KBM-7 (cell line): ENCODE measurements around the gene KCTD5.
"Not testable (repeated sequence)": the region's sequence is repeated elsewhere in the genome, so short reads cannot be mapped to it uniquely, and the experiment has no call there.

Experiments used
- DNase-seq: peaks from one replicate; pipeline ENCODE4 v3.0.0-alpha.2; 2015
- in situ Hi-C: fragments of 300-500 bp; cut with MboI; formaldehyde crosslinking; loops from 2 replicates; pipeline ENCODE4 v1.14.3; 2020; ENCODE audit warnings: low sequenced_read_pairs, low pct_unique_long_range_greater_than_20kb, mixed read lengths

KCTD5 gene

GRCh38 chr16:2691491-2692248, 9.3 kb downstream of the KCTD5 start:
- DNase-seq: no peak
- in situ Hi-C loops: no loop called here

- DNase-seq: no peak
- in situ Hi-C loops: no loop called here
Measured at GRCh38 chr16:2692251-2692947, 10.1 kb downstream of the KCTD5 start.

DNA sequence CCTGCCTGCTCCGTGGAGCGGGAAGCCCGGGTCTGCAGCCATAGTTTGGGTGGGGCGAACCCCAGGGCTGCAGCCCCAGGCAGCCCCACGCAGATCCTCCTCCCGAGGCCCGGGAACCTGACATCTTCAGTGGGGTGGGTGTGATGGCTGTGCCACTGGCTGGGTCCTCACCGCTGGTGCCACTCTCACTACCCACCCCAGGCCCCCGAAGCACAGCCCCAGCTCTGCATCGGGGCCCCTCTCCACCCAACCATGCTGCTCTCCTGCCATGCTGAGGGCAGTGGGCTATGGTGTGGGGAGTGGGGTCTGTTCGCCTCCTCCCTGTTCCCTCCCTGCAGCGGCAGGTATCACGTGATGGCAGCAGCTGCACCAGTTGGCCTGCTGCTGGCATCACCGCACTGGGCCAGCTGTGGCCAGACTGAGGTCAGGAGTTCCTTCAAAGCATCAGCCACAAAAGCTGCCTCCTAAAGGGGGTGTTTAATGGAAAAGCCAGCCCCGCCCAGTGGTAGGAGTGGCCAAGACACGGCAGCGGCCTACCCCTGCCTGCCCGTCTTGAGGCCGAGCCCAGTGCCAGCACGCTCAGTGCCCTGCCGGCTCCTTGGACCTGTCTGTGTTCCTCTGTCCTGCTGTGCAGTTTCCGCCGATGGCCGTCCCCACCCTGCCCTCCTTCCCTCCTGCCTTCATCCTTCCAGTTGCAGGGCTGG, 10.8 kb downstream of the KCTD5 start:
- no peak for DNase-seq
- in situ Hi-C loops: no loop called here

DNA sequence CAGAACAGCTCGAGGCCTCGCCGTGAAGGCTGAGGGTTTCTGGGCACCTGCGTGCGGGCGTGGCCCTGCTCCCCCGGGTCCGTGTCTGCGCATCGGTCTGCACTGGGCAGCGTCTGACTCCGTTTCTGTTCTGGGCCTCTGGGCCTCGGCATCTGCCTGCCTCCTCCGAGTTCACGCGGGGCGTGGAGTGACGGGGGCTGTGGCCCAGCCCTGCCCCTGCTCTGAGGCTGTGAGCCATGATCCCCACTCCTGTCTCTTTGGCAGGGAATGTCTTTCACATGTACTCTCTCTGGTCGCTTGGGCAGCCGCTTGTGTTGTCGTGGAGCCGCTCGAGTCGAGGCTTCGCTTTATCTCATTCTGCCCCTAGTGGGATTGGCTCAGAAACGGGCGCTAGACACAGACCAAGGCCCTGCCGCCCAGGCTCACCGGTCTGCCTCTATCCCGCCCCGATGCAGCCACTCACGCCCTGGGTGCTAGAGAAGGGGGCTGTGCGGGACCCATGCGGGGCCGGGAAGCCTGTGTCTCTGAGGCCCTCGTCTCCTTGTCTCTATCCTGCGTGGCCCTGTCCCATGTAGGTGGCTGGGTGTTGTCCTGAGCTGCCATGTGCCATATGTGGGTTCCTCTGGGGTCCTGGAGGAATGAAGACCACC, 14.4 kb downstream of the KCTD5 start:
- in situ Hi-C loops, DNase-seq: not testable (repeated sequence)

DNA sequence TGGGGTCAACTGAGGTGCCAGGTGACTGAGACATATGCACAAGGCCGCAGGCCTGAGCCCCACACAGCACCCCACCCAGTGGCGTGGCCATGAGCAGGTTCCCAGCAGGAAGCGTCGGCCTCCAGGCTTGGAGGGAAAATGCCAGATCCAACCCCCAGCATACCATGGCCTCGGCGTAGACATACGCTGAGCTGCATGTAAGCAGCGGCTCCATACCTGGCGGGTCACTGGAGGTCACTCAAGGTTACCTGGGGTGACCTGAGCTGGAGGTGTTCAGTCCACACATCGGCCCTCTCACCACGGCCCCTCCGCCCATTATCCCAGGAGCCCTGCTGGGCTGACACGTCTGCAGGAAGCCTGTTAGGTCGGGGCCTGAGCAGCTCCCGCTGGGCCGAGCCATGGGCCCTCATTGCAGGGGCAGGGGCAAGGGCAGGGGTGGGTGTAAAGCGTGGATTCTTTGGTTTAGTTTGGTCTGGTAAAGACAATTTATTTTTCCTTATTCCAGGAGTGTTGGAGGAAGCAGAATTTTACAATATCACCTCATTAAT, 15.2 kb downstream of the KCTD5 start:
- in situ Hi-C loops: no loop called here
- no peak for DNase-seq

- in situ Hi-C loops: no loop called here
- no peak for DNase-seq
Measured at GRCh38 chr16:2698103-2698870, 16.0 kb downstream of the KCTD5 start.

- DNase-seq: no peak
Measured at GRCh38 chr16:2698965-2699750, 16.8 kb downstream of the KCTD5 start.

DNA sequence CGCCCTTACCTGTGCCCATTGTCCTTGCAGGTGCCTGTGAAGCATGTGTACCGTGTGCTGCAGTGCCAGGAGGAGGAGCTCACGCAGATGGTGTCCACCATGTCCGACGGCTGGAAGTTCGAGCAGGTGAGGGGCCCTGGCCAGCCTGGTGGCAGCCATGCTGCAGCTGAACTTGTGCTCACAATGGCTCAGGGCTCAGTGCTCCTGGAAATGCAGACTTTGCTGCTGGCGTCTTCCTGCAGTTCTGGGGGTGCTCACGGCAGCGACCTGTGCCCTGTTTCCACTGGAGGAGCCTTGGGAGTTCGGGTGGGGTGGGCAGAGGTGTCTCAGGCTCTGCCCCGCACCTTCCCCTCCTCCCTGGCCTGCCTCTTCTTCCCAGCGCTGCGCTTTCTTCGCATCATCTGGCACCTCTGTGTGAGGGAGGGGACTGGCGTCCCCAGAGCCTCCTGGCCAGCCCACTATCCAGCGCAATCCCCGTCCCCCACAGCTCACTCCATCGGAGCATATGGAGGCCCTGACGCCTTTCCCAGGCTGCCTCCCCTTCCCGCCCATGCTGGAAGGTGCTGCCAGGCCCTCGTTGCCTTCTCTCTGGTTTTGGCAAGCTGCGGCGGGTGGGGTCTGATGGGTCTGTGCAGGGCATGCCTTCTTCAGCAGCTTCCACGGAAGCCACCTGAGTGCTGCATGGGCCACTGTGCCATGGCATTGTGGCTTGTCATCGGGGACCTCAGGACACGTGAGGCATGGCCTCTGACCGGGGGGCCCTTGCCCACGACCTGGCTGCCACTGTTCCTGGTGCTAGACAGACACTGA, 17.7 kb downstream of the KCTD5 start:
- in situ Hi-C loops: no loop called here
- DNase-seq: no peak

More at GRCh38 chr16:2698965-2699750, 16.8 kb downstream of the KCTD5 start:
- in situ Hi-C loops: no loop called here

DNA sequence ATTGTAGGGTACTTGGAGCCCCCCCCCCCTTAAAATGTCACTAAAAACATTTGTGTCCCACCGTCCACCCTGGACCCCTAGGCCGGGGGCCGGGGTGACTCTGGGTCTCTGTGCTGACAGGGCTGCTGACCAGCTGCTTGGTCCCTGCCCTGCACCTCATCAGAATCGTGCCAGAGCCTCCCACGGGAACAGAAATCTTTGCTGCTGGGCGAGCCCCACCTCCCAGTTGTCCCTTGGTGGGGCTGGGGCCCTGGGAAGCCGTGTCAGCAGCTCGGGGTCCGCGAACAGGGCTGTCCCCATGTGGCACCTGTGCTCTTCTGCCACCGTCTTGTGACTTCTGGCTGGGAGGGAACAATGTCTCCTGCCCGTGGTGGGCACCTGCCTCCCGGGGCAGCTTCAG, 18.5 kb downstream of the KCTD5 start:
- no peak for DNase-seq
- in situ Hi-C loops: no loop called here

DNA sequence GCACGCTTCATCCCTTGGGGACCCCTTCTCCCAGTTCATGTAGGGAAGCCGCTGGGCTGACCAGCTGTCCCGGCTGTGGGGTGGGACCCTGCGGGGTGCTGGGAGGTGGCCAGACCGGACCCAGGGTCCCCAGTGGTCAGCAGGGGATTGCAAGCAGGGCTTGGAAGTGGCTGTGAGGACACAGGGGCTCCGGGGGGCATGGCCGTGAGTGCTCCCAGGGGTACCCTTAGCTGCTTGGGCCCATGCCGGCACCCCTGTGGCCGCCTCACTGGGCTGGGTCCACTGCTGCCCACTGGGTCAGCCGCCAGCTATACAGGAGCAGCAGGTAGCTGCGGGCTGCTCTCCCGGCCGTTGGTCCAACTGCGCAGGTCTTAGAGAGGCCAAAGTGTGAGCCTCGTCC, 18.9 kb downstream of the KCTD5 start:
- DNase-seq: no peak
- in situ Hi-C loops: no loop called here

DNA sequence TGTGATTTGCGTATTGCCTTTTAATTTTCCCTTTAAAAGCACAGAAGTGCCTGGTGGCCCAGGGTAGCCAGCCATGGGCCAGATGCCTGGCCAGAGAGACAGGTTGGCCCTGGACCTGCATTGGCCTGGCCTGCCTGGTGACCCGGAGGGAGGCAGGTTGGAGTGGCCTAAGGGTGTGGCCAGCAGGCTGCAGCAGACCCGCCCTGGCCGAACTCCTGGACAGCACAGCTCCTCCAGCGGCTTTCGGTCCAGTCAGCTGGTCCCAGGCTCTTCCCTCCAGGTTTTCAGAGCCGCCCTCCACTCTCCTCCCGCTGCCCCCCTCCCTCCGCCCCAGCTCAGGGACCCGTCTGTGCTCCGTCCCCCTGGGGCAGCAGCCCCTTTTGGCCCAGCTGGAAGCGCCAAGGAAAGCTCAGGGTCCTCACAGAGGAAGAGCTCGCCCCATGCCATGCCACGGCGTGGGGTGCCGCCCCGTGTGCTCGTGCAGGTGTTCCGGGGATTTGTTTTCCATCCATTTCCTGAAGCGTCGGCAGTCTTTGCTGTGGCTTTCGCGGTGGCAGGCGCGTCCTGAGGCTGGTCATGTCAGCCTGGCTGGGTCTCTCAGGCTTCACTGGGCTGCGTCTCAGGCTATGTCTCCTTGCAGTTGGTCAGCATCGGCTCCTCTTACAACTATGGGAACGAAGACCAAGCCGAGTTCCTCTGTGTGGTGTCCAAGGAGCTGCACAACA, 19.6 kb downstream of the KCTD5 start:
- no peak for DNase-seq
- in situ Hi-C loops: no loop called here

DNA sequence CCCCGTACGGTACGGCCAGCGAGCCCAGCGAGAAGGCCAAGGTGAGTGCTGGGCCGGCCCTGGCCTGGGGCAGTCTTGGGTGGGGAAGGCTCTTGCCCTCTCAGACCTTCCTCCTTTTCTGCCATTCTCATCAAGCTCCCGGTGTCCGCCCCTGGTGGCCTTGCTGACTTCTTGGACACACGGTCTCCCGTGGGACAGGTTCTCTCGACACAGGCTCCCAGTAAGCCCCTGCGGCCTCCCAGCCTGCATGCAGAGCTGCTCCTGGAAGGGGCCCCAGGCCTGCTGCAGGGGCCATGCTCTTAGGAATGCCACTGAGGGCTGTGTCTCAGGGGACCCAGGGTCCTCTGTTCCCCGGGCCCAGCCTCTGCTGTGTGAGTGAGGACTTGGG, 20.1 kb downstream of the KCTD5 start:
- DNase-seq: no peak
- in situ Hi-C loops: no loop called here

DNA sequence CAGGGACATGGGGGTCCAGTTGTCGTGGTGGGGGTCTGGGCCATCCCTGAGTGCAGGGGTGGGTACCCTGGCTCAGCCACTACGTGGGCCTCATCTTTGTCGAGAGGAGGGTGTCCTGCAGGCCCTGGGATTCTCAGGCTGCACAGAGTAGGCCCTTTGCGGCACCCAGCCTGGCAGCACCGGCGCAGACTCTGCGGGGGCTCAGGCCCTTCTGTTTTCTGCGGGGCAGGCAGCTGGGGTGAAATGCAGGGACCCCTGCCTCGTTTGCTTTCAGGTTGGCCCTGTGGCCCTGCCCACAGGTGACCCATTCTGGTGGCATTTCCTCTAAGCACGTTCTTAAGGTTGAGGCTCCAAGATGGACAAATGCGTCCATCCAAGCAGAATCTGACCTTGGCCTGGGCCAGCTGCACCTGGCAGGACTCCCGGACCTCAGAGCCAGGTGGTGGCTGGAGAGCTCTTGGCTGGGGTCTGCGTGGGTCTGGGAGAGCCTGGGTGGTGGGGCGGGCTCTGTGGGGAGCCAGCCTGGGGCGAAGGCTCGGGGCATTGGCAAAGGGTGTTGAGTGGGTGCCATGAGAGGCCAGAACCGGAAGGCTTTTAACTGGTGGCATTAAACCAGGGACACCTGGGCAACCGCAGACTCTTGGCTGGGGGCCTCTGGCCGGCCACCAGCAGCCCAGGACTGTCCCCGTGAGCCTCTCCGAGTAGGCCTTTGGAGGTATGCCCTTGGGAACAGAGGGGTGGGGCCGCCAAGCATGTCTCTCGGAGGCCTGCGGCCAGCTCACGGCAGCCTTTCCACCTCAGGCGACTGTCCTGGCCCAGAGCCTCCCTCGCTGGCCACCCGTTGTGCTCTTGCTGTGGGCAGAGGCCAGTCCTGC, 20.8 kb downstream of the KCTD5 start:
- in situ Hi-C loops: no loop called here
- no peak for DNase-seq

DNA sequence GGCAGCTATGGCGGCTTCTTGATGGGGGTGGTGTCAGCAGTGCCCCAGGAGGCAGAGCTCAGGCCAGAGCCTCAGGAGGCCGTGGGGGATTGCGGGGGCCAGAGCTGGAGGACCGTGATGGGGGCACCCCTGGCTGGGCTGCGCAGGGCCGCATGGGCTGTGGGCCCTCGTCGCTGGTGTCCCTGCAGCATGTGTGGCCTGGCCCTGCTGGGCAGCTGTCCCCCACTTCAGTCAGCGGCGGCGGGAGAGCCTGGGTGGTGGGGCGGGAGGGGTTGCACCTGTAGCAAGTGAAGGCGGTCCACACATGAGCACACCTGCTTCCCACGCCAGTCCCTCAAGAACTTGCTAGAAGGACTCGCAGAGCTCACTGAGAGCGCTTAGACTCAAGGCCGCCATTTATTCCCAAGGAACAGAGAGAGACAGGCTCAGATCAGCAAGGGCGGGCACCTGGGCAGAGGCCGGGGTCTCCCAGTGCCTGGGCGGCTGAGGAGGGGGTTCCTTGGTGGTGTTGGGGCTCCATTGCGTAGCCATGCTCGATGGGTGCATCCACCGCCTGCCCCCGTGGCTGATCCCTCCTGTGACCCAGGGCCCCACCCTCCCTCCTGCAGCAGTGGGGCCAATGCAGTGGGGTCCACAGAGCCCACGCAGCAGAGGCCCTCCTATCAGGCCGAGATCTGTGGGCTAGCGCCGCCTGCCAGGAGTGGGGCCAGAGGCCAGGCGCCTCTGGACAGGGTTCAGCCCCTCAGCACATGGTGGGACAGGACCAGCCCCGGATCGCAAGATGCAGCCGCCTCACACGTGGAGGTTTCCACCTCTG, 22.1 kb downstream of the KCTD5 start:
- in situ Hi-C loops: no loop called here
- DNase-seq: no peak

GRCh38 chr16:2704983-2705275, 22.6 kb downstream of the KCTD5 start:
- in situ Hi-C loops: no loop called here

More at GRCh38 chr16:2704983-2705275, 22.6 kb downstream of the KCTD5 start:
- no peak for DNase-seq
